PC-9 (cell line): ENCODE data around the gene NUP58. TPM values are rescaled to one million over a fixed set of nuclear protein-coding genes. Genes with fewer than 3 reads are reported as not detected.

Experiments used
- BruUV-seq: library from RNA; stranded (reverse); fragments of 400-500 nt; replicated peaks from 2 replicates; lab custom pipeline; 2021; lab: Mats Ljungman, UMichigan
- CTCF ChIA-PET: fragments of 300-600 bp; sonication (Branson Sonifier 250); formaldehyde crosslinking; loops from one replicate; lab custom pipeline; 2022; ENCODE audit warnings: antibody characterized with exemption; lab: Charles Lee
- POLR2A ChIA-PET: fragments of 300-600 bp; sonication (Branson Sonifier 250); formaldehyde crosslinking; loops from one replicate; lab custom pipeline; 2022; ENCODE audit warnings: antibody characterized with exemption; ENCODE audit not compliant: unreplicated experiment; lab: Charles Lee
- DNase-seq, 2 experiments: peaks; one replicate each; pipeline versions ENCODE4 v3.0.0 to v3.0.0-alpha.2; 2015 to 2022; ENCODE audit warnings: mixed read lengths in 1 of 2
- H2AFZ ChIP-seq: fragments of 200-600 bp; sonication (generic); 2 replicates; pipeline ENCODE4 v1.8.1; 2017; ENCODE audit warnings: antibody characterized with exemption
- H3F3A ChIP-seq: fragments of 200-600 bp; sonication (generic); 2 replicates; pipeline ENCODE4 v1.8.1; 2017; ENCODE audit warnings: antibody characterized with exemption, mild to moderate bottlenecking, low read depth; ENCODE audit not compliant: insufficient read depth
- H3K27ac ChIP-seq: fragments of 200-600 bp; sonication (generic); 2 replicates; pipeline ENCODE4 v1.6.1; 2016; ENCODE audit warnings: mixed run types
- H3K27me3 ChIP-seq: fragments of 200-600 bp; sonication (generic); 2 replicates; pipeline ENCODE4 v1.6.1; 2016; ENCODE audit warnings: low read depth, mixed run types; ENCODE audit not compliant: insufficient read depth
- H3K36me3 ChIP-seq: fragments of 200-600 bp; sonication (generic); 2 replicates; pipeline ENCODE4 v1.6.1; 2016; ENCODE audit warnings: low read depth, mixed run types
- H3K4me1 ChIP-seq: fragments of 200-600 bp; sonication (generic); replicated peaks from 2 replicates; pipeline ENCODE4 v1.6.1; 2016; ENCODE audit warnings: mixed run types; ENCODE audit not compliant: insufficient read depth
- H3K4me2 ChIP-seq: fragments of 200-600 bp; sonication (generic); 2 replicates; pipeline ENCODE4 v1.6.1; 2017; ENCODE audit warnings: mixed run types
- H3K4me3 ChIP-seq: fragments of 200-600 bp; sonication (generic); 2 replicates; pipeline ENCODE4 v1.6.1; 2016; ENCODE audit warnings: mixed run types
- H3K79me2 ChIP-seq: fragments of 200-600 bp; sonication (generic); 2 replicates; pipeline ENCODE4 v1.6.1; 2017; ENCODE audit warnings: low read depth, mixed run types
- H3K9me2 ChIP-seq: fragments of 200-600 bp; sonication (generic); 2 replicates; pipeline ENCODE4 v1.8.1; 2017; ENCODE audit warnings: mild to moderate bottlenecking; ENCODE audit not compliant: insufficient read depth
- H3K9me3 ChIP-seq: fragments of 200-600 bp; sonication (generic); 2 replicates; pipeline ENCODE4 v1.8.1; 2016; ENCODE audit warnings: low read depth; ENCODE audit not compliant: insufficient read depth
- H4K20me1 ChIP-seq: fragments of 200-600 bp; sonication (generic); 2 replicates; pipeline ENCODE4 v1.8.1; 2017; ENCODE audit not compliant: insufficient read depth
- EZH2 ChIP-seq: fragments of 200-600 bp; sonication (generic); IDR thresholded peaks from 2 replicates; pipeline ENCODE4 v1.8.0; 2017; ENCODE audit warnings: antibody characterized with exemption, low read depth
- intact Hi-C: fragments of 100-400 bp; cut with micrococcal nuclease; formaldehyde crosslinking; loops from one replicate; pipeline ENCODE4 v1.10.0; 2022; ENCODE audit not compliant: unreplicated experiment
- total RNA-seq: library from RNA; stranded (reverse); gene quantifications from 2 replicates; pipeline ENCODE4 v1.2.3, GENCODE V29; 2021
- TF ChIP-seq, protein P1 (sequence below): fragments of 200-600 bp; sonication (generic); conservative IDR thresholded peaks from 2 replicates; pipeline ENCODE4 v1.6.1; 2017; ENCODE audit warnings: mixed run types, antibody characterized with exemption, mild to moderate bottlenecking, moderate library complexity

NUP58 gene
- total RNA-seq, 1 experiment from 2014 or later, result 55.1 TPM

GRCh38 chr13:25286969-25287961 is 14.2 kb upstream of the NUP58 start, which contains the start of gene MTMR6:
MTMR6 (minus strand) TSS chr13:25287488; CDS start chr13:25287247, 241 bp downstream.
- Histone ChIP-seq H3K27ac (no peak within 1 kb of the TSS), H3K4me1 (peaks cover 13% of the 10 kb centered on the region), H3K9me3 (no peaks in the 10 kb centered on the region), H2AFZ (peak within 1 kb of the TSS; percentile 96), H3K27me3 (no peaks in the 10 kb centered on the region), H3F3A (no peaks in the 10 kb centered on the region), H3K79me2 (peaks cover 25% of the 10 kb centered on the region), H4K20me1 (0 out of 2 replicates have a peak, but pooled peaks cover 3% of the 10 kb centered on the region), H3K4me3 (peak within 1 kb of the TSS; percentile 74), H3K9me2 (no peaks in the 10 kb centered on the region), H3K4me2 (peak within 1 kb of the TSS; percentile 93), H3K36me3 (no peaks in the 10 kb centered on the region)
- no peak for TF ChIP-seq EZH2
- TF ChIP-seq, protein P1, sequence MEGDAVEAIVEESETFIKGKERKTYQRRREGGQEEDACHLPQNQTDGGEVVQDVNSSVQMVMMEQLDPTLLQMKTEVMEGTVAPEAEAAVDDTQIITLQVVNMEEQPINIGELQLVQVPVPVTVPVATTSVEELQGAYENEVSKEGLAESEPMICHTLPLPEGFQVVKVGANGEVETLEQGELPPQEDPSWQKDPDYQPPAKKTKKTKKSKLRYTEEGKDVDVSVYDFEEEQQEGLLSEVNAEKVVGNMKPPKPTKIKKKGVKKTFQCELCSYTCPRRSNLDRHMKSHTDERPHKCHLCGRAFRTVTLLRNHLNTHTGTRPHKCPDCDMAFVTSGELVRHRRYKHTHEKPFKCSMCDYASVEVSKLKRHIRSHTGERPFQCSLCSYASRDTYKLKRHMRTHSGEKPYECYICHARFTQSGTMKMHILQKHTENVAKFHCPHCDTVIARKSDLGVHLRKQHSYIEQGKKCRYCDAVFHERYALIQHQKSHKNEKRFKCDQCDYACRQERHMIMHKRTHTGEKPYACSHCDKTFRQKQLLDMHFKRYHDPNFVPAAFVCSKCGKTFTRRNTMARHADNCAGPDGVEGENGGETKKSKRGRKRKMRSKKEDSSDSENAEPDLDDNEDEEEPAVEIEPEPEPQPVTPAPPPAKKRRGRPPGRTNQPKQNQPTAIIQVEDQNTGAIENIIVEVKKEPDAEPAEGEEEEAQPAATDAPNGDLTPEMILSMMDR, result peak; percentile 98
- intact Hi-C loops, result no loop called here
- DNase-seq, result peak; percentile 65 to 85
- POLR2A ChIA-PET, result interaction anchor here (0.5 to 0.7 kb wide), 2 partner anchors 19 to 60 kb away, joined by 10 to 16 read pairs; no protein-coding TSS in a partner anchor
- CTCF ChIA-PET, result no interaction called here
- BruUV-seq, result TSS peak; percentile 36

- Histone ChIP-seq H4K20me1 (0 out of 2 replicates have a peak, but pooled peaks cover 3% of the 10 kb centered on the region), H3K9me2 (no peaks in the 10 kb centered on the region), H3K4me2 (no peak overlapping the region), H3K9me3 (no peaks in the 10 kb centered on the region), H3K4me1 (peaks cover 13% of the 10 kb centered on the region), H3K4me3 (no peak overlapping the region), H3F3A (no peaks in the 10 kb centered on the region), H3K79me2 (peaks cover 25% of the 10 kb centered on the region), H3K36me3 (no peaks in the 10 kb centered on the region), H2AFZ (no peak overlapping the region), H3K27me3 (no peaks in the 10 kb centered on the region), H3K27ac (no peak overlapping the region)
- no peak for DNase-seq
- TF ChIP-seq, protein P1, result no peak
- TF ChIP-seq EZH2, result no peak
- intact Hi-C loops, result no loop called here
- BruUV-seq, result no TSS peak
- ChIA-PET CTCF (no interaction called here), POLR2A (no interaction called here)
Measured at GRCh38 chr13:25288966-25289365, 12.5 kb upstream of the NUP58 start.

GRCh38 chr13:25291691-25292090 is 9.7 kb upstream of the NUP58 start:
- Histone ChIP-seq H3K27me3 (peaks cover 4% of the 10 kb centered on the region; the same call in 1 of the 2 replicates), H3K9me3 (no peaks in the 10 kb centered on the region), H3K36me3 (no peaks in the 10 kb centered on the region), H3K4me1 (peaks cover 5% of the 10 kb centered on the region; the same call in 1 of the 2 replicates), H3F3A (no peaks in the 10 kb centered on the region), H2AFZ (peak overlapping the region; percentile 32; the same call in 1 of the 2 replicates), H4K20me1 (no peaks in the 10 kb centered on the region), H3K79me2 (0 out of 2 replicates have a peak, but pooled peaks cover 3% of the 10 kb centered on the region), H3K4me2 (no peak overlapping the region), H3K27ac (no peak overlapping the region), H3K9me2 (no peaks in the 10 kb centered on the region), H3K4me3 (no peak overlapping the region)
- no peak for DNase-seq
- CTCF ChIA-PET, result no interaction called here
- intact Hi-C loops, result no loop called here
- TF ChIP-seq, protein P1, result no peak
- no peak for TF ChIP-seq EZH2
- POLR2A ChIA-PET, result no interaction called here
- no TSS peak for BruUV-seq
